ENCODE measurements around the gene HMX3.

HMX3 gene

DNA sequence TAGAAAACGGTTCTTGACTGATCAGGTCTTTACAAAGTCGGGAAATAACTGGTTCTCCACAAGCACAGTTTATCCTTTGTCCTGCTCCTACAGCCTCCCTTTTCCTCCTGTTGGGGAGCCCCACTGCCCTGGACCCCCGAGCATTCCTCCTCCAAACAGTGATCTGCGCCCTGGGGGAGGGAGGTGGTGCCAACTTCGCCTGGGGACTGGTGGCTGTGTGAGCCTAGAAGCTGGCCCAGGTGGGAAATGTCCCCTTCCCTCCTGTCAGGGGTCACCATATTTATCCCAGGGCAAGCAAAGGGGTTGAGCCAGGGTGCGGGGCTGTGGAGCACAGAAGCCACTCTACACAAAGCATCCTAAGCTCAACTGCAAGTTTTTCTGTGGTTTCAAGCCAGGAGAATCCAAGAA is 5.2 kb downstream of the HMX3 start:
- Mint-ChIP-seq H3K27me3 (ENCODE audit: low read depth) (peaks cover 91% of the 10 kb centered on the region), H3K9me3 (no peaks in the 10 kb centered on the region), H3K36me3 (ENCODE audit: low read depth) (peaks cover 4% of the 10 kb centered on the region), H3K4me1 (ENCODE audit: low read depth) (peaks cover 20% of the 10 kb centered on the region), H3K27ac (no peak overlapping the region), H3K4me3 (no peak overlapping the region)

DNA sequence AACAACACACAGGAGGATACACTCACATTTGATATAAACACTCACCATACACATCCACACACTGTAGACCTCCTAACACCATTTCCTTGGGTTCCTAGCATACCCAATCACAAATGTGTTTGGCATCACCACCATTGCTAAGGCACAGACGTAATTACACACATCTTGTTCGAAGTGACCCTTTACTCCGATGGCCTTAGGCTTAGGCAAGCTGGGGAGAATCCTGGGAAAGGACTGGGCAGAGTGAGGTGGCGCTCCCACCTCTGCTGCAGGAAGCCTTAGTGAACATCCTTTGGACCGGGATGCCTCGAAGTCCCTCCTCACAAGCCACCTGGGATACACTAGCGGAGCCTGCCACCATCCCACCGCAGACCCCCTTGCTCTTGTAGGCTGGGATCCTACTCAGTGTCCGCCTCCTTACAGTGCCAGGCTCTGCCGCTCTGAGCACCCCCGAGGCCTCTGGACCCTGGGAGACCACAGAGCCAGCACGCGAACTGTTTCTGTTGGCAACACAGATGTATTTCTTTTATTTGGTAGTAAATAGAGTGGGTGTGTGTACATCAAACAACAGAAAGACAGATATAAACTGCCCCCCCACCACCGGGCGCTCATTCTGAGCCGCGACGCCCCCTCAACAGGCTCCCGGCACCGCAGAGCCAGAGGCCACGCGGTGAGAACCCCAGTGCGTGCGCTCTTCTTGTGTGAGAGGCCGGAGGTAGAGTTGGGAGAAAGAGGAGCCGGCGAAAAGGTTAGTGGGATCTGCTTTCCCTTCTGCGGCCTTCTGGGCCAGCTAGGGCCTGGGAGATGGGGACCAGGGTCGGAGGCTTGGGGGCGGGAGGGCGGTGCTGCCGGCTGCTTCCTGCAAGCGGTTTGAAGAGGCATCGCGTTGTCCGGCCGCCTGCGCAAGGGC is 6.3 kb downstream of the HMX3 start:
- Mint-ChIP-seq H3K9me3 (no peaks in the 10 kb centered on the region), H3K27ac (peak overlapping the region; percentile 4), H3K27me3 (ENCODE audit: low read depth) (peaks cover 91% of the 10 kb centered on the region), H3K4me3 (no peak overlapping the region), H3K36me3 (ENCODE audit: low read depth) (peaks cover 3% of the 10 kb centered on the region), H3K4me1 (ENCODE audit: low read depth) (peaks cover 22% of the 10 kb centered on the region)

GRCh38 chr10:123142701-123143161 is 7.0 kb downstream of the HMX3 start:
- Mint-ChIP-seq H3K27ac (peak overlapping the region; percentile 41), H3K27me3 (ENCODE audit: low read depth) (peaks cover 91% of the 10 kb centered on the region), H3K36me3 (ENCODE audit: low read depth) (peaks cover 4% of the 10 kb centered on the region), H3K9me3 (no peaks in the 10 kb centered on the region), H3K4me1 (ENCODE audit: low read depth) (peaks cover 23% of the 10 kb centered on the region), H3K4me3 (no peak overlapping the region)

GRCh38 chr10:123143162-123143824 is 7.5 kb downstream of the HMX3 start:
- H3K9me3 Mint-ChIP-seq, result no peaks in the 10 kb centered on the region
- H3K27me3 Mint-ChIP-seq (ENCODE audit: low read depth), result peaks cover 86% of the 10 kb centered on the region
- peaks cover 4% of the 10 kb centered on the region for H3K36me3 Mint-ChIP-seq (ENCODE audit: low read depth)
- H3K4me1 Mint-ChIP-seq (ENCODE audit: low read depth), result peaks cover 23% of the 10 kb centered on the region
- peak overlapping the region; percentile 41 for H3K27ac Mint-ChIP-seq
- no peak overlapping the region for H3K4me3 Mint-ChIP-seq

DNA sequence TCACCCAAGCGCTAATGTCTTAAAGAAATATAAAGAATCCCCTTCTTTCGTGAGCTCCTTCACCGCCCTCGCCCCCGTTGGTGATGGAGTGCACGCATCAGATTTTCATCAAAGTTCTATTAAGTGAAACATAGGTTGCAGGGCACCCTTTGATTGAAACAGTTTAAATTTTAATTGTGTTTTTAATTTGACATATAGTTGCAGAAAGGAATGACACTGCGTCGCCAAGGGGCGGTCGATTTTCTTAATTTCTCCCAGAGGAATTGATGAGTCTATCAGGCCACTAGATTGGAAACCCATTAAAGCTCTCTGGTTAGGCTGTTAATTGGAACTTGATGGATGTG is 8.0 kb downstream of the HMX3 start:
- no peaks in the 10 kb centered on the region for H3K9me3 Mint-ChIP-seq
- peaks cover 23% of the 10 kb centered on the region for H3K4me1 Mint-ChIP-seq (ENCODE audit: low read depth)
- H3K27ac Mint-ChIP-seq, result peak overlapping the region; percentile 57
- H3K36me3 Mint-ChIP-seq (ENCODE audit: low read depth), result peaks cover 4% of the 10 kb centered on the region
- H3K4me3 Mint-ChIP-seq, result no peak overlapping the region
- H3K27me3 Mint-ChIP-seq (ENCODE audit: low read depth), result peaks cover 83% of the 10 kb centered on the region

DNA sequence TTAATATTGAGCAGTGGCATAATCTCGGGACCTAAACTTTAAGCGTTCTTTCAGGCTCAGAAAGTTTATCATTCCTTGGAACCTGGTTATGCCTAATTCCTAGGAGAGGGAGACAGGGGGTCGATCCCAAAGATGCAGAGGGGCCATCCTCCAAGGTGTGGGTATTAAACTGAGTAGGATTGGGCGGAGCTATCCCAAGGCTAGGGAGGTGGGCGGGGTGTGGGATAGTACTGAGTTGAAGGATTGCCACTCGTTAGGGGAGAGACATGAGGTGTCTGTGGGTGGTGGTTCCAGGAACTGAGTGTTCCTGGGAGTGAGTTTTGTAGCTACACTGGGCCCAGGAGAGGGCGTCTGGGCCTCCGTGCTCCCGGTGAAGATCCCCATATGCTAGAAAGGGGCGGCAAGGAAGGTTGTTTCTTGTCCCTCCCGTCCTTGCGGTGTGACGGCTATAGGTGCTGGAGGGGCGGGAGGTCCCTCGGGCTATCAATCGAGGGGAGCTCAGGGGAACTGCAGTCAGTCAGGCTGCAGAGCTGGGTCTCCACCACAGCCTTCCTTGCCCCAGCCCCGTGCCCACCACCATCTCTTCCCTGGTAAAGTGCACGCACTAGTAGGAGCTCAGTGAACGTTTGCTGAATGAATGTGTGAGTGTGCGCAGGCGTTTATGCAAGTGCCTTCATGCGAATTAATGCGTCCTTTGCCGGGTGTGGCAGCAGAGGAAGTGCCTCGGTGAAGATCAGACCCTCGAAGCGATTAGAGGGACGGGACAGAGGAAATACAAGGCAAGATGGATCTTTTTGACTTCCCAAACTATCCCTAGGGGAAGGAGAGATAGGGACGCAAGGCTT is 9.1 kb downstream of the HMX3 start:
- Mint-ChIP-seq H3K4me3 (no peak overlapping the region), H3K27ac (peak overlapping the region; percentile 77), H3K9me3 (no peaks in the 10 kb centered on the region), H3K4me1 (ENCODE audit: low read depth) (peaks cover 27% of the 10 kb centered on the region), H3K36me3 (ENCODE audit: low read depth) (peaks cover 6% of the 10 kb centered on the region), H3K27me3 (ENCODE audit: low read depth) (peaks cover 79% of the 10 kb centered on the region)

DNA sequence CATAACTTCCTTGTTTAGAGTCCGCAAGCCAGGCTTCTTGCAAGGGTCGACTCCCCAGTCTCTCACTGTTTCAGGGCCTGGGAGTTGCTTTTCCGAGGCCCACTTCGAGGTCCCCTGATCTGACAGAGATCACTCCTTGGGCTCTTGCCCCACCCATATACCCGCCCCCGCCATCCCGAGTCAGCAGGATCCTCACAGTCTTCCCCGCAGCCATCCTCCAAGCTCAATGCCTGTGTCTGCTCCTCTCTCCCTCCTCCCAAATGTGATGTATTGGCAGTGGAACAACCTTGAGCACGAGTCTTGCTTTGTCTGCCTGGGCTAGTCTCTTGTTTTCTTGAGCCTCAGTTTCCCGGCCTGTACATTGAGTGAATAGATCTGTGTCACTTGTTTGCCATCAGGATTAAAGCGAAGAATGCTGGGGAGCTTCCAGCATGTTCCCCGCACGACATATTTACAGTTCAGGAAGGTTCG is 9.8 kb downstream of the HMX3 start:
- Mint-ChIP-seq H3K27ac (peak overlapping the region; percentile 45), H3K27me3 (ENCODE audit: low read depth) (peaks cover 79% of the 10 kb centered on the region), H3K36me3 (ENCODE audit: low read depth) (peaks cover 6% of the 10 kb centered on the region), H3K4me1 (ENCODE audit: low read depth) (peaks cover 28% of the 10 kb centered on the region), H3K4me3 (no peak overlapping the region), H3K9me3 (no peaks in the 10 kb centered on the region)

DNA sequence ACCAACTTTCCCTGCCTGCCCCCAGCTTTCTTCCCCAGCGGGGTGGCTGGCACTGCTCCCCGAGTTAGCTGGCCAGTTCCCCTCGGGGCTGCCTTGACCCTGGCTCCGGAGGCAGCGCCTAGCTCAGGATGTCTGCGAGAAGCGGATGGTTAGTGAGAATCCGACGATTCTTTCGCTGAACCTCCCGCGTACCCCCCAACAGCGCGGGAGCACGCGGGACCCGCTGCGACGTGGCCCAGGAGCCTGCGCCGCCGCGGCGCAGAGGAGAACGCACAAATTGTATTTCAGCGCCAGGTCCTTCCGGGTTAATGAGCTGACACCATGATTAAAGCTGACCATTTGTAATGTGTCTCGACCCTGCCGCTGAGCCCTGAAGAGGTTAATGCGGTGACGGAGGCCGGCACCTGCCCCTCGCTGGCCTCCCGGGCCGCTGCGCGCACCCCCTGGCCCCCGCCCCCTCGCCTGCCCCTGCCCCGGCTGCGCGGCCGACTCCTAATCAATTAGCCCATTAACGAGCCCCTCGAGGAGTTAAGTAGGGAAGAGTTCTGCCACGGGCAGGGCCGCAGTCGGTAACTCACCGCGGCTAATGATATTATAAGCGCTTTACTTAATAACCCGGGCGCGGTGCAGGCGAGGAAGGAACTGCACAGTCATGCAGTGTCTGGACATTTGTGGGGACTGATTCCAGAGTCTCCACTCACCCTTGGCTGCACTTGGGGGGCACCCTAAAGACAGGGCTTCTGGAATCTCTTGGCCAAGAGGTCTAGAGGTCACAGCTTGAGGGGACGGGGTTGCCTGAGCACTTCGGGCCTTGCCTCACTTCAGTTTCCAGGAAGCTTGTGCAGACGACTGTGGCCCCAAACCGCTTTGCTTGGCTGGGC is 10.5 kb downstream of the HMX3 start:
- peak overlapping the region; percentile 59 for H3K27ac Mint-ChIP-seq
- H3K9me3 Mint-ChIP-seq, result no peaks in the 10 kb centered on the region
- H3K36me3 Mint-ChIP-seq (ENCODE audit: low read depth), result peaks cover 6% of the 10 kb centered on the region
- peaks cover 29% of the 10 kb centered on the region for H3K4me1 Mint-ChIP-seq (ENCODE audit: low read depth)
- H3K27me3 Mint-ChIP-seq (ENCODE audit: low read depth), result peaks cover 78% of the 10 kb centered on the region
- peak overlapping the region; percentile 50 for H3K4me3 Mint-ChIP-seq

DNA sequence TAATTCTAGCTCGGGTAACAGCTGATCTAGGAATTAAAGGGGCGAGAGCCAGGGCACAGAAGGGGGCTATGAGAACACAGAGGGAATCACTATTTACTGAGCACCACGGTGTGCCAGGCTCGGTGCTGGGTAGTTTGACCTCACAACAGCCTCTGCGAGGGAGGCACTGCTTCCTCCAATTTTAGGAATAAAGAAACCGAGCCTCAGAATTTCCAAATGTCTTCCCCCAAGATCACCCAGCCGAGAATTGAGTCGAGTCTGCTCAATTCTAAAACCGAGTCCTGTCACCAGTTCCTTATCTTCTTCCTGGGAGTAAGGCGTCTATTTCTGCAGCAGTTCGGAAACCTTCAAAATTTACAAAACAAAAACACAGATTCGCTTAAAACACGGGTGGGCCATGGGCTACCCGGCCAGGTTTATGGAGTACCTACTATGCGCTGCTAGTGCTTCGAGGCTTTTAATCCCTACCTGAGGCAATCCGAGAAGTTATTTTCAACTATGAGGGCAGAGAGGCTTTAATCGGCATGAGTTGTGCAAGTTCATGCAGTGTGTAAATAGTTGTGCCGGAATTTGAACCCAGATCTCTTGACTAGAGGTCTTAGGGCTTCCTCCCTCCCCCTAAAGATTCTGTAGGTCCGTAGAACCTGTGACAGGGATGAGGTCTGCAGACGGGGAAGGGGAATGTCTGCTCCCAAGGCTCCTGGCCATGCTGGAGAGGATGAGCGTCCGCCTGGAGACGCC is 11.3 kb downstream of the HMX3 start:
- H3K4me1 Mint-ChIP-seq (ENCODE audit: low read depth), result peaks cover 34% of the 10 kb centered on the region

DNA sequence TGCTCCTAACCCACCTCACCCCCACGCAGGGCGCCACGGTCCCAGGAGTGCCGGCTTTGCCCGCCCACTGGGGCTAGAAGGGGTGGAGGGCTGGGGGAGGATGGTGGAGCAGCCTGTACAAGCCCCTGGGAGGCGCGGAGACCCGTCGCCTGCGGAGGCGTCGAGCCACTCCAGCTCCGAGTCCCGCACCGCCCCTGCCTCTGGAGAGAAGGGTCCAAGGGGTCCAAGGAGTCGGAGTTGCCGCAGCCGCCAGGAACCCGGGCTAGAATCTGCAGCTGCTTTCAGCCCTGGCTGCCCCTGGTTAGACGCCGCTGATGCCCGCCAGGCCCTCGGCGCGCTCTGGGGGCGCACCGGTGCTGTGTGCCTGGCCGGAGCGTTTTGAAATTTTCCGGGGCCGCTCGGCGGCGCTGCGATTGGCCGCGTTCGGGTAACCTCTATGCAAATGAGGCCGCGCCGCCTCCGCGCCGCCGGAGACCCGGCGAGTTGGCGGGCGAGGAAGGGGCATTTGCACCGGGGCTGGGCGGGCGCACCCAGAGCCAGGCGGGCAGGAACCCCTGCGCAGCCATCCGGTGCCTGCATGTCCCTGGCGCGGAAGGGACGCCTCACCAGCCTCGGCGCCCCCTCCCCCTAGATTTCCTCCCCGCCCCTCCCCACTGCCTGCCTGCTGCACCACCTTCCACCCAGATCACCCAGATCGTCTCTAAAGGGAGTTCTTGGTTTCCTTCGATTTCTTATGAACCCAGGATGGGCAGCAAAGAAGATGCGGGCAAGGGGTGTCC is 12.1 kb downstream of the HMX3 start, which contains the start of gene HMX2:
HMX2 (plus strand) TSS at position 502 of the 779 bp plus-strand sequence; CDS start at position 745, 243 bp downstream.
- peak within 1 kb of the TSS; percentile 50 for H3K4me3 Mint-ChIP-seq
- peaks cover 5% of the 10 kb centered on the region for H3K36me3 Mint-ChIP-seq (ENCODE audit: low read depth)
- H3K27me3 Mint-ChIP-seq (ENCODE audit: low read depth), result peaks cover 77% of the 10 kb centered on the region
- H3K27ac Mint-ChIP-seq, result peak within 1 kb of the TSS; percentile 80
- peaks cover 34% of the 10 kb centered on the region for H3K4me1 Mint-ChIP-seq (ENCODE audit: low read depth)
- H3K9me3 Mint-ChIP-seq, result no peaks in the 10 kb centered on the region

More for the DNA sequence above, 11.3 kb downstream of the HMX3 start:
- Mint-ChIP-seq H3K4me3 (peak overlapping the region; percentile 50), H3K9me3 (no peaks in the 10 kb centered on the region), H3K27me3 (ENCODE audit: low read depth) (peaks cover 76% of the 10 kb centered on the region), H3K36me3 (ENCODE audit: low read depth) (peaks cover 4% of the 10 kb centered on the region), H3K27ac (peak overlapping the region; percentile 59)

DNA sequence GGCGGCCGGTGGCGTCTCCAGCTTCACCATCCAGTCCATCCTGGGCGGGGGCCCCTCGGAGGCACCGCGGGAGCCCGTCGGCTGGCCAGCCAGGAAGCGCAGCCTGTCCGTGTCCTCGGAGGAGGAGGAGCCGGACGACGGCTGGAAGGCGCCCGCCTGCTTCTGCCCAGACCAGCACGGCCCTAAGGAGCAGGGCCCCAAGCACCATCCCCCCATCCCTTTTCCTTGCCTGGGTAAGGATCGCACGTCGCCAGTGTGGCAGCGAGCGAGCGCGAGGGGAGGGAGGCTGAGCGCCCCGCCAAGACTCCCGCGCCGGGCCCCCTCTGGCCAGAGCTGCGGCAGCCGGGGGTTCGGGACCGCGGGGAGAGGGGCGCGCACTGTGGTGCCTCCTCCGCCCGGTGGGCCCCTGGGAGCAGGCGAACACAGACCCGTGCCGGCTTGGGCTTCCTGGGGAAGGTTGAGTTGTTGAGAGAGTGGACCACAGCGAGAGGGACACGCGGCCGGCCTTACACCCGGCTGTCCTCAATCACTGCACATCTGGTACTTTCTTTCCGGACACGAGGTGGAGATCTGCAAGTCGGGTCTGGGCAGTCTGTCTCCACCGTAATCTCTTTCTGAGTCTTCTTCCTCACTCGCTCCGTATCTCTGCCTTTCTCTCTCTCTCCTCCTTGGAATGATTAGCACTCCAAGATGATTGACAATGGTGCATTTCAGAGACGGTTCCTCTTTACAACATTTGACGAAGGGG is 12.8 kb downstream of the HMX3 start:
- H3K27me3 Mint-ChIP-seq (ENCODE audit: low read depth), result peaks cover 69% of the 10 kb centered on the region
- H3K27ac Mint-ChIP-seq, result peak overlapping the region; percentile 80
- H3K9me3 Mint-ChIP-seq, result no peaks in the 10 kb centered on the region
- H3K4me3 Mint-ChIP-seq, result peak overlapping the region; percentile 14
- peaks cover 39% of the 10 kb centered on the region for H3K4me1 Mint-ChIP-seq (ENCODE audit: low read depth)
- peaks cover 5% of the 10 kb centered on the region for H3K36me3 Mint-ChIP-seq (ENCODE audit: low read depth)

DNA sequence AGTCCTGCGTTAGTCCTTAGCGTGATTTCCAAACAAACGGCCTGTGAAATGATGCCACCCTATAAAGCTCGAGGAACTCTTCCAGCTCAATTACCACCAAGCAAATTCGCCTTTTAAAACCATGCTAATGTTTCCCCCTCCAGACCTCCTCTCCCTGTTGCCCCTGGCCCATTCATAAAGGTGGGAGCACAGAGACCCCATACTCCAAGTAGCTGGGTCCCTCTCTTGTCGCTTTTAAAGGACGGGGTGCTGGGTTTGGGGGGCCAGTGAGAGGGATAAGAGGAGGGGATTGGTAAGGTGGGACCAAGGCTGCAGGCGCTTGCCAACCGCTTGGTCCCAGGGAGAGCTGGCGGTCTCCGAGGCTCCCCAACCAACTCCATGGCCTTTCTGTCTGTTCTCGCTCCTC is 13.4 kb downstream of the HMX3 start:
- Mint-ChIP-seq H3K4me3 (peak overlapping the region; percentile 14), H3K27ac (peak overlapping the region; percentile 80), H3K27me3 (ENCODE audit: low read depth) (peaks cover 63% of the 10 kb centered on the region), H3K9me3 (no peaks in the 10 kb centered on the region), H3K4me1 (ENCODE audit: low read depth) (peaks cover 41% of the 10 kb centered on the region), H3K36me3 (ENCODE audit: low read depth) (peaks cover 6% of the 10 kb centered on the region)

Measured in T-helper 1 cell treated with Interleukin-12 subunit alpha and Interleukin-12 subunit beta and Interleukin-4 antibody, amounts not matched to agents 30 μg/mL and 1 μg/mL, for 36 hours (primary cell).